H9 (cell line): Measurements from ENCODE around the gene GNPDA2. TPM values are rescaled to one million over a fixed set of nuclear protein-coding genes. Genes with fewer than 3 reads are reported as not detected.

Experiments
- DNase-seq: peaks from one replicate; pipeline ENCODE4 v3.0.0-alpha.2; 2017
- H2AFZ ChIP-seq: one replicate; pipeline ENCODE4 v1.6.1; 2013; ENCODE audit warnings: mild to moderate bottlenecking, low read length, control low read depth, moderate library complexity
- H2AK5ac ChIP-seq: 2 replicates; pipeline ENCODE4 v1.6.1; 2013; ENCODE audit warnings: low read length, control low read depth, mixed read lengths; ENCODE audit not compliant: insufficient read length
- H2BK120ac ChIP-seq: one replicate; pipeline ENCODE4 v1.6.1; 2013; ENCODE audit warnings: low read depth, mild to moderate bottlenecking, low read length, control low read depth, inconsistent platforms; ENCODE audit not compliant: poor library complexity, severe bottlenecking
- H2BK12ac ChIP-seq: 2 replicates; pipeline ENCODE4 v1.6.1; 2013; ENCODE audit warnings: low read length, control low read depth, mixed read lengths, low read depth; ENCODE audit not compliant: insufficient read length
- H2BK15ac ChIP-seq: 2 replicates; pipeline ENCODE4 v1.6.1; 2013; ENCODE audit warnings: low read depth, low read length, control low read depth
- H2BK20ac ChIP-seq: one replicate; pipeline ENCODE4 v1.6.1; 2013; ENCODE audit warnings: low read depth, mild to moderate bottlenecking, low read length, control low read depth, inconsistent platforms; ENCODE audit not compliant: poor library complexity, severe bottlenecking
- H2BK5ac ChIP-seq: 2 replicates; pipeline ENCODE4 v1.6.1; 2013; ENCODE audit warnings: low read length, control low read depth, mixed read lengths; ENCODE audit not compliant: insufficient read length
- H3K14ac ChIP-seq: 2 replicates; pipeline ENCODE4 v1.6.1; 2013; ENCODE audit warnings: low read length, control low read depth; ENCODE audit not compliant: insufficient read depth
- H3K18ac ChIP-seq: 2 replicates; pipeline ENCODE4 v1.6.1; 2013; ENCODE audit warnings: low read depth, mild to moderate bottlenecking, mixed read lengths, low read length, control low read depth; ENCODE audit not compliant: insufficient read length
- H3K23ac ChIP-seq: 2 replicates; pipeline ENCODE4 v1.6.1; 2013; ENCODE audit warnings: low read length, control low read depth, mixed read lengths, low read depth; ENCODE audit not compliant: insufficient read length
- H3K23me2 ChIP-seq: 2 replicates; pipeline ENCODE4 v1.6.1; 2013; ENCODE audit warnings: low read depth, mild to moderate bottlenecking, mixed read lengths, low read length, control low read depth; ENCODE audit not compliant: insufficient read length, poor library complexity, severe bottlenecking
- H3K27ac ChIP-seq: 2 replicates; pipeline ENCODE4 v1.5.1; 2013; ENCODE audit warnings: low read length, control low read depth, mixed read lengths, low read depth; ENCODE audit not compliant: insufficient read length
- H3K27me3 ChIP-seq: 2 replicates; pipeline ENCODE4 v1.6.1; 2013; ENCODE audit warnings: low read length, control low read depth, inconsistent platforms; ENCODE audit not compliant: insufficient read depth
- H3K4ac ChIP-seq: 2 replicates; pipeline ENCODE4 v1.6.1; 2013; ENCODE audit warnings: low read depth, mild to moderate bottlenecking, control low read depth, inconsistent platforms, low read length, moderate library complexity
- H3K4me1 ChIP-seq: 2 replicates; pipeline ENCODE4 v1.6.1; 2013; ENCODE audit warnings: low read length, control low read depth, inconsistent platforms; ENCODE audit not compliant: insufficient read depth
- H3K4me2 ChIP-seq: 2 replicates; pipeline ENCODE4 v1.6.1; 2013; ENCODE audit warnings: low read length, control low read depth, mixed read lengths; ENCODE audit not compliant: insufficient read length, insufficient read depth
- H3K56ac ChIP-seq: 2 replicates; pipeline ENCODE4 v1.6.1; 2013; ENCODE audit warnings: low read depth, mild to moderate bottlenecking, mixed read lengths, low read length, control low read depth; ENCODE audit not compliant: insufficient read length
- H3K79me1 ChIP-seq: 2 replicates; pipeline ENCODE4 v1.6.1; 2013; ENCODE audit warnings: low read depth, mild to moderate bottlenecking, moderate library complexity, low read length, control low read depth, inconsistent platforms; ENCODE audit not compliant: insufficient read depth, poor library complexity, severe bottlenecking
- H3K79me2 ChIP-seq: 2 replicates; pipeline ENCODE4 v1.6.1; 2013; ENCODE audit warnings: low read length, control low read depth, inconsistent platforms; ENCODE audit not compliant: insufficient read depth
- H3K9ac ChIP-seq: 2 replicates; pipeline ENCODE4 v1.6.1; 2013; ENCODE audit warnings: low read length, control low read depth, mixed read lengths; ENCODE audit not compliant: insufficient read length; ENCODE audit errors: extremely low read depth
- H3K9me3 ChIP-seq: one replicate; pipeline ENCODE4 v1.6.1; 2013; ENCODE audit warnings: low read depth, low read length, inconsistent platforms; ENCODE audit not compliant: control insufficient read depth
- H3T11ph ChIP-seq: one replicate; pipeline ENCODE4 v1.6.1; 2013; ENCODE audit warnings: mild to moderate bottlenecking, low read length, control low read depth, inconsistent platforms
- H4K20me1 ChIP-seq: one replicate; pipeline ENCODE4 v1.6.1; 2013; ENCODE audit not compliant: control insufficient read depth, insufficient read length, insufficient read depth
- H4K5ac ChIP-seq: 2 replicates; pipeline ENCODE4 v1.6.1; 2013; ENCODE audit warnings: low read depth, mild to moderate bottlenecking, mixed read lengths, low read length, control low read depth; ENCODE audit not compliant: insufficient read length
- H4K8ac ChIP-seq: replicated peaks from 2 replicates; pipeline ENCODE4 v1.6.1; 2013; ENCODE audit warnings: low read length, control low read depth, mixed read lengths, low read depth; ENCODE audit not compliant: insufficient read length
- H4K91ac ChIP-seq: 2 replicates; pipeline ENCODE4 v1.6.1; 2013; ENCODE audit warnings: low read depth, mild to moderate bottlenecking, moderate library complexity, mixed read lengths, low read length, control low read depth; ENCODE audit not compliant: insufficient read length
- H3K27ac Mint-ChIP-seq, 3 experiments: 2 replicates in 2 of 3; 3 replicates in 1 of 3; pipeline ENCODE4 v1.8.0; 2020 to 2021; ENCODE audit warnings: mixed read lengths in 3 of 3, mild to moderate bottlenecking in 1 of 3, moderate library complexity in 1 of 3
- H3K27me3 Mint-ChIP-seq: 2 replicates; pipeline ENCODE4 v1.8.0; 2021; ENCODE audit warnings: low read depth, mild to moderate bottlenecking, moderate library complexity, mixed read lengths
- H3K36me3 Mint-ChIP-seq, 3 experiments: 2 replicates in 2 of 3; 3 replicates in 1 of 3; pipeline ENCODE4 v1.8.0; 2020 to 2021; ENCODE audit warnings: low read depth in 3 of 3, mixed read lengths in 3 of 3; ENCODE audit not compliant: insufficient read depth in 1 of 3
- H3K4me1 Mint-ChIP-seq, 2 experiments: 2 replicates each; pipeline ENCODE4 v1.8.0; 2020; ENCODE audit warnings: mixed read lengths in 2 of 2
- H3K4me3 Mint-ChIP-seq, 2 experiments: 2 replicates in 1 of 2; 3 replicates in 1 of 2; pipeline ENCODE4 v1.8.0; 2020 to 2021; ENCODE audit warnings: mild to moderate bottlenecking in 2 of 2, mixed read lengths in 2 of 2, moderate library complexity in 1 of 2
- H3K9me3 Mint-ChIP-seq, 2 experiments: 2 replicates in 1 of 2; 3 replicates in 1 of 2; pipeline ENCODE4 v1.8.0; 2020; ENCODE audit warnings: mild to moderate bottlenecking in 2 of 2, mixed read lengths in 2 of 2, moderate library complexity in 1 of 2
- WGBS: extraction: QIAGEN DNeasy Blood & Tissue Kit; methylation state at CpG from one replicate; pipeline ENCODE4 v1.1.7; 2013; ENCODE audit warnings: missing lambda C conversion rate, low lambda C conversion rate, mixed read lengths; ENCODE audit not compliant: insufficient read length; ENCODE audit errors: extremely low coverage; 5-methylcytosine and 5-hydroxymethylcytosine counted together
- total RNA-seq: library from RNA; stranded (reverse); gene quantifications from 2 replicates; pipeline ENCODE4 v1.2.1, GENCODE V29; 2021
- TF ChIP-seq, protein P1 (sequence below): fragments of 200-600 bp; sonication (generic); conservative IDR thresholded peaks from 3 replicates; pipeline ENCODE4 v1.8.0; 2021; ENCODE audit warnings: antibody characterized with exemption, mild to moderate bottlenecking

The GNPDA2 gene
- total RNA-seq, 1 experiment from 2014 or later, result 4.8 TPM

DNA sequence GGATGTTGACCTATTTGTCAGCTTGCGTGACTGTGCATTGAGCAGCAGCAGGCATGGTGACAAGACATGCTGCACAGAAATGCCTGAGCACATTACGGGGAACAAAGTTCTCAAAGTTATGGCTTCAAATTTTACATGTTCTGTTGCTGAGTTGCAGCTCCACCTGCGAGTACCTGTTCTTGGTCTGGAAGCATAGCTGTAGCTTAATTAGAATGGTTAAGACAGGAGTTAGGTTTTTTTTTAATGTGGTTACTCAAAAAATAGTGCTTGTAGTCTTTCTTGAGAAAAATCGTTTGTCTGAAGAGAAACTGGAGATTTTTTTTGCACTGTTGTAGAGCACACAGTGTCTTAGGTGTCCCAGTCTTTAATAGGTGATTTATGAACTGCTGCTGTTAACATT is 38.8 kb upstream of the GNPDA2 start:
- Mint-ChIP-seq H3K9me3 (peaks cover 3 to 7% of the 10 kb centered on the region in 2 experiments; a peak in 3 of 5 replicates), H3K36me3 (peaks cover 0 to 4% (median 2%) of the 10 kb centered on the region in 3 experiments; a peak in 3 of 7 replicates), H3K27me3 (no peaks in the 10 kb centered on the region; the same call in none of the 2 replicates), H3K4me1 (no peaks in the 10 kb centered on the region), H3K27ac (no peak overlapping the region; a peak in 1 of 7 replicates), H3K4me3 (no peak overlapping the region)
- H2AK5ac ChIP-seq, result no peak overlapping the region
- no peak overlapping the region for H3K9ac ChIP-seq
- H3K4me2 ChIP-seq, result no peak overlapping the region
- H4K20me1 ChIP-seq, result no peaks in the 10 kb centered on the region
- H3K79me1 ChIP-seq, result no peaks in the 10 kb centered on the region
- no peak overlapping the region for H3T11ph ChIP-seq
- no peak overlapping the region for H3K18ac ChIP-seq
- H3K27ac ChIP-seq, result no peak overlapping the region
- no peak overlapping the region for H2BK20ac ChIP-seq
- H3K23me2 ChIP-seq, result no peaks in the 10 kb centered on the region
- no peak overlapping the region for H3K56ac ChIP-seq
- no peaks in the 10 kb centered on the region for H3K27me3 ChIP-seq
- no CpG with 5 or more reads among the region's 4 CpGs for WGBS
- no peak overlapping the region for H4K5ac ChIP-seq
- H2AFZ ChIP-seq, result no peak overlapping the region
- H2BK120ac ChIP-seq, result no peak overlapping the region
- H3K9me3 ChIP-seq, result no peaks in the 10 kb centered on the region
- no peaks in the 10 kb centered on the region for H3K79me2 ChIP-seq
- no peak overlapping the region for H3K4ac ChIP-seq
- no peak overlapping the region for H2BK15ac ChIP-seq
- no peaks in the 10 kb centered on the region for H3K4me1 ChIP-seq
- DNase-seq, result no peak
- H2BK5ac ChIP-seq, result no peak overlapping the region
- H2BK12ac ChIP-seq, result peak overlapping the region; percentile 50
- TF ChIP-seq, protein P1, sequence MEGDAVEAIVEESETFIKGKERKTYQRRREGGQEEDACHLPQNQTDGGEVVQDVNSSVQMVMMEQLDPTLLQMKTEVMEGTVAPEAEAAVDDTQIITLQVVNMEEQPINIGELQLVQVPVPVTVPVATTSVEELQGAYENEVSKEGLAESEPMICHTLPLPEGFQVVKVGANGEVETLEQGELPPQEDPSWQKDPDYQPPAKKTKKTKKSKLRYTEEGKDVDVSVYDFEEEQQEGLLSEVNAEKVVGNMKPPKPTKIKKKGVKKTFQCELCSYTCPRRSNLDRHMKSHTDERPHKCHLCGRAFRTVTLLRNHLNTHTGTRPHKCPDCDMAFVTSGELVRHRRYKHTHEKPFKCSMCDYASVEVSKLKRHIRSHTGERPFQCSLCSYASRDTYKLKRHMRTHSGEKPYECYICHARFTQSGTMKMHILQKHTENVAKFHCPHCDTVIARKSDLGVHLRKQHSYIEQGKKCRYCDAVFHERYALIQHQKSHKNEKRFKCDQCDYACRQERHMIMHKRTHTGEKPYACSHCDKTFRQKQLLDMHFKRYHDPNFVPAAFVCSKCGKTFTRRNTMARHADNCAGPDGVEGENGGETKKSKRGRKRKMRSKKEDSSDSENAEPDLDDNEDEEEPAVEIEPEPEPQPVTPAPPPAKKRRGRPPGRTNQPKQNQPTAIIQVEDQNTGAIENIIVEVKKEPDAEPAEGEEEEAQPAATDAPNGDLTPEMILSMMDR, result no peak
- no peak overlapping the region for H4K91ac ChIP-seq
- H3K23ac ChIP-seq, result no peak overlapping the region
- no peak overlapping the region for H3K14ac ChIP-seq
- H4K8ac ChIP-seq, result no peak overlapping the region
